Stimulated activated CD8-positive, alpha-beta memory T cell treated with anti-CD3 and anti-CD28 coated beads, Interleukin-4, amount 100 ng/mL, for 4 hours (primary cell): ENCODE results near the gene GBA2.

Experiments used
- DNase-seq, 2 donors: peaks; one replicate each; pipeline ENCODE4 v3.0.0-alpha.2; 2020; ENCODE audit warnings: low read depth in 2 of 2, low spot score in 1 of 2

The GBA2 gene

GRCh38 chr9:35717132-35717870 lies 31.7 kb downstream of the GBA2 start:
- DNase-seq: no peak

GRCh38 chr9:35716230-35716629 lies 32.8 kb downstream of the GBA2 start:
- DNase-seq: no peak

GRCh38 chr9:35714579-35715252 lies 34.3 kb downstream of the GBA2 start:
- no peak for DNase-seq

DNA sequence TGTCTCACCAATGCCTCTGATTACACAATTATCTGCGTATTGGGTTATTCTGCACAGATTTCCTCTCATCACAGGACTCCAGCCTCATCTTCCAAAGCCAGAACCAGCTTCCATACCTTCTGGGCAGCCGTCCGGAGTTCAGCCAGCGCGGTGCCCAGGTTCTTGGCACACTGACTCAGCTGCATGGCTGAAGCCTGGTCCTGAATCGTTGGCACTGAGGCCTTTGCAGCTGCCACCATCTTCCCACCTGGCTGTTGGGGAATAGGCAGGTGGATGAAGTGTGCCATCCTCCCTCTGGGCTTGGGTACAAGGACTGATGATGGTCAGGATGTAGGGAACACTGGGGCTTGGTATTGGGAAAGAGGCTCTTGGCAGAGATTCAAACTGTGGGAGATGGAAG lies 34.9 kb downstream of the GBA2 start:
- DNase-seq: no peak

DNA sequence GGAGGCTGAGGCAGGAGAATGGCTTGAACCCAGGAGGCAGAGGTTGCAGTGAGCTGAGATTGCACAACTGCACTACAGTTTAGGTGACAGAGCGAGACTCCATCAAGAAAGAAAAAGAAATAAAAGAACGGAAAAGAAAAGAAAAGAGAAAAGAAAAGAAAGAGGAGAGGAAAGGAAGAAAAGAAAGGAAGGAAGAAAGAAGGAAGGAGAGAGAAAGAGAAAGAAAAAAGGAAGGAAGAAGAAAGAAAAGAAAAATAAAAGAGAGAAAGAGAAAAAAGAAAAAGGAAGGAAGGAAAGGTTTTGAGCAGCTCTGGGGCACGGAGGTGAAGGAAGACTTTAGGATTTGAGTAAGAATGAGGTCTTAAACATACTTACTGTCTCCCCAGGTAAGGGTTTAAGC lies 35.5 kb downstream of the GBA2 start:
- DNase-seq: no peak

GRCh38 chr9:35712762-35713400 lies 36.1 kb downstream of the GBA2 start:
- DNase-seq: no peak

GRCh38 chr9:35711501-35712428 lies 37.3 kb downstream of the GBA2 start:
- DNase-seq: no peak

DNA sequence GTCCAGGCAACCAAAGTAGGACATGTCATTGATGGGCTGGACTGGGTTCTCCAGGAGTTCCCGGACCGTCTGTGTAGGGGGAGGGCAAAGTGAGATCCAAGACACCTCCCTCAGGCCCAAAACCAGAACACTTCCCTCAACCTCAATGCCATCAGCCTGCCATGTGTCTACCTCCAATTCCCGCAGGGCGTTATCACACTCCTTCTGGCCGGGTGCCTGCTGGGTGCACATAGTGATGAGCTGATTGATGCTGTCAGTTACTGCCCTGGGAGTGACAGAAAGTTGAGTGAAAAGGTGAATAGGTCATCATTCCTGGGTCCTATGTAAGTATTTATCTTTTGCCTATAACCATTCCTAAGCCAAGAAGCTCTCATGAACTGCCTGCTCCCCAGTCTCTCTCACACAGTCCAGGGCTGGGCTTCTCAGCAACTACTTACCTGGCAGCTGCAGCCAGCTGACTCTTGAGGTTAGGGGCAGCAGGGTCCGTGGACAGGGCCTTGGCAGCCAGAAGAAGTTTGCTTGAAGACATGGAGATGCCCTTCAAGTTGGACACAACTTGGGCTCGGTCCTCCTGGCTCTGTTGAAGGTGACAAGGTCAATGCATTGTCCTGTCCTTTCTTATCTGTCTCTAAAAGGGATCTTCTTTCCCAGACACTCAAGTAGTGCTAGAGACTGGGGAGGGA lies 38.1 kb downstream of the GBA2 start:
- DNase-seq: no peak

- no peak for DNase-seq
Observed at GRCh38 chr9:35708146-35708545, 40.9 kb downstream of the GBA2 start.

GRCh38 chr9:35706951-35707350 lies 42.1 kb downstream of the GBA2 start:
- no peak for DNase-seq

GRCh38 chr9:35705836-35706430 lies 43.1 kb downstream of the GBA2 start:
- DNase-seq: no peak

GRCh38 chr9:35705372-35705771 lies 43.7 kb downstream of the GBA2 start:
- DNase-seq: no peak

GRCh38 chr9:35703906-35704672 lies 44.9 kb downstream of the GBA2 start:
- DNase-seq: no peak

DNA sequence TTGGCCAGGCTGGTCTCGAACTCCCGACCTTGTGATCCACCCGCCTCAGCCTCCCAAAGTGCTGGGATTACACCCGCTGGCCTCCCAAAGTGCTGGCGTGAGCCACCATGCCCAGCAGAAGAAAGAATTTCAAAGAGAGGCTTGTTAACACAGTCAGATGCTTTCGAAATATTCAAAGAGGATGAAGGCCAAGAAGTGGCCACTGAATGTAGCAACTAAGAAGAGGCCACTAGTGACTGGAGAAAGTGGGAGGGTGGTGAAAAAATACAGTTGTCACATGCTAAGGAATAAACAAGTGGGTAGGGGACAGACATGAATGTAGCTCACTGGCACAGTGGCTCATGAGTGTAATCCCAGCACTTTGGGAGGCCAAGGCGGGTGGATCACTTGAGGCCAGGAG lies 46.3 kb downstream of the GBA2 start:
- no peak for DNase-seq

- no peak for DNase-seq
Observed at GRCh38 chr9:35700942-35701341, 48.1 kb downstream of the GBA2 start.

GRCh38 chr9:35700031-35700430 lies 49.0 kb downstream of the GBA2 start:
- no peak for DNase-seq

DNA sequence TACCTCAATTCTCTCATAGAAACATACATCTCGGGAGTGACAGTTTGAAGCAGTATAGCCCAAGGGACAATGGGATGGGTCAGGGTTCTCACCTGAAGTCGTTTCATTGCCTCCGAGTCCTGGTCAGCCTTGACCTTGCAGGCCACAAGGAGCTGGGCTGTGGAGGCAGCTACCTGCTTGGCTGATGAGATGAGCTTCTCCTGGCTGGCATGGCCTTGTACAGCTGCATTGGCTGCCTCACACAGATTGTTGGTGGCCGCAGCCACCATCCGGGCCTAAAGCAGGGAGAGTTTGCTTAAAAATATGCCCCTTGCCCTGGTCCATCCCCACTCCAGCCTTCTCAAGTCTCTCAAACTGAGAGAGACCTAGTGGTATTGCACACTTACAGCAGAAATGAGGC lies 50.8 kb downstream of the GBA2 start:
- no peak for DNase-seq

- no peak for DNase-seq
Observed at GRCh38 chr9:35697486-35697885, 51.5 kb downstream of the GBA2 start.

GRCh38 chr9:35696520-35697215 lies 52.4 kb downstream of the GBA2 start:
- peak; percentile 21 to 24 for DNase-seq
